ENCODE measurements around the gene PANX1. TPM values are rescaled to one million over a fixed set of nuclear protein-coding genes. Genes with fewer than 3 reads are reported as not detected.
A peak's percentile ranks its signal among the peaks of the same experiment; 100 is the strongest.

Gene PANX1
- total and polyA plus RNA-seq, 2 donors (not counting 1 experiment from before 2014, with no cell fraction given) = 4.2 to 10.3 TPM

- CTCF ChIA-PET = interaction anchor here (0.7 to 2.0 kb wide), 10 partner anchors 9 to 321 kb away, joined by 3 to 8 read pairs (median 4); no protein-coding TSS in a partner anchor
- no peak for ATAC-seq (ENCODE audit: low read depth)
These were observed 55.7 kb downstream of the PANX1 start for GRCh38 chr11:94184362-94184761.

More at GRCh38 chr11:94184362-94184761, 55.7 kb downstream of the PANX1 start:
- H3K27me3 ChIP-seq (replicated peaks in 1 of 4; ENCODE audit: control extremely low read depth in 1 of 4, control insufficient read depth in 3 of 4, insufficient read depth in 4 of 4, low read length in 3 of 4) = no peaks in the 10 kb centered on the region
- Mint-ChIP-seq H3K27me3 (no peaks in the 10 kb centered on the region), H3K4me3 (peak overlapping the region; percentile 18), H3K4me1 (peaks cover 21% of the 10 kb centered on the region), H3K9me3 (ENCODE audit: insufficient read depth) (no peaks in the 10 kb centered on the region), H3K27ac (no peak overlapping the region)
- no CpG with 5 or more reads among the region's 1 CpG for WGBS (ENCODE audit: insufficient coverage)
- intact Hi-C loops (cut with micrococcal nuclease) = loop anchor here (2.0 kb wide), 1 partner anchor 320 kb away; no protein-coding TSS in a partner anchor
- H3K4me3 ChIP-seq (ENCODE audit: control extremely low read depth in 1 of 5, extremely low read depth in 1 of 5, insufficient read depth in 1 of 5, low read depth in 2 of 5, low read length in 4 of 5) = no peak overlapping the region
- no peak for DNase-seq
- no peak overlapping the region for H3K27ac ChIP-seq (ENCODE audit: low read length in 2 of 2)
- POLR2A ChIA-PET = no interaction called here
- no peak for TF ChIP-seq EZH2 (IDR thresholded peaks at IDR 0.05; ENCODE audit: borderline replicate concordance, insufficient read depth, low read depth, low read length, poor library complexity, severe bottlenecking)
- TF ChIP-seq CTCF (IDR thresholded peaks at IDR 0.05) = no peak
- peak overlapping the region; percentile 15 for H3K9ac ChIP-seq (ENCODE audit: low read length)
- no peaks in the 10 kb centered on the region for H4K20me1 ChIP-seq (ENCODE audit: control insufficient read depth, insufficient read depth, low read length, poor library complexity, severe bottlenecking)
- H3K79me2 ChIP-seq (ENCODE audit: control insufficient read depth, insufficient read depth, low read length) = no peaks in the 10 kb centered on the region
- H3K36me3 ChIP-seq (replicated peaks in 1 of 2; ENCODE audit: control extremely low read depth in 1 of 2, control insufficient read depth in 1 of 2, extremely low read depth in 1 of 2, insufficient read depth in 2 of 2, low read length in 1 of 2) = peaks cover 0 to 26% of the 10 kb centered on the region in 2 experiments
- peak overlapping the region; percentile 14 for H3K4me2 ChIP-seq (replicated peaks; ENCODE audit: low read depth, low read length, poor library complexity, severe bottlenecking)
- H2AFZ ChIP-seq (ENCODE audit: insufficient read depth, low read depth, low read length, poor library complexity, severe bottlenecking) = no peak overlapping the region
- peaks cover 14 to 16% of the 10 kb centered on the region in 2 donors for H3K4me1 ChIP-seq (ENCODE audit: control insufficient read depth in 2 of 2, insufficient read depth in 2 of 2, low read length in 2 of 2)
- no peaks in the 10 kb centered on the region for H3K9me3 ChIP-seq (ENCODE audit: control extremely low read depth in 1 of 3, control insufficient read depth in 2 of 3, insufficient read depth in 1 of 3, low read length in 2 of 3)

Measured in B cell (primary cell).